Endothelial cell (in vitro differentiated cells): ENCODE measurements around the gene FSD2. TPM values are rescaled to one million over a fixed set of nuclear protein-coding genes. Genes with fewer than 3 reads are reported as not detected.

ENCODE experiments used
- DNase-seq: peaks from one replicate; pipeline ENCODE4 v3.0.0; 2021; ENCODE audit warnings: low spot score
- H3K27ac Mint-ChIP-seq: one replicate; pipeline ENCODE4 v1.8.0; 2021; ENCODE audit warnings: mixed read lengths, inconsistent platforms; ENCODE audit not compliant: unreplicated experiment
- H3K27me3 Mint-ChIP-seq: one replicate; pipeline ENCODE4 v1.8.0; 2021; ENCODE audit warnings: mild to moderate bottlenecking, moderate library complexity, mixed read lengths, inconsistent platforms; ENCODE audit not compliant: unreplicated experiment
- H3K36me3 Mint-ChIP-seq: one replicate; pipeline ENCODE4 v1.8.0; 2021; ENCODE audit warnings: mild to moderate bottlenecking, low read depth, mixed read lengths, inconsistent platforms; ENCODE audit not compliant: unreplicated experiment
- H3K4me1 Mint-ChIP-seq: one replicate; pipeline ENCODE4 v1.8.0; 2021; ENCODE audit warnings: mild to moderate bottlenecking, mixed read lengths, inconsistent platforms; ENCODE audit not compliant: unreplicated experiment
- H3K4me3 Mint-ChIP-seq: one replicate; pipeline ENCODE4 v1.8.0; 2021; ENCODE audit warnings: mild to moderate bottlenecking, mixed read lengths, inconsistent platforms; ENCODE audit not compliant: unreplicated experiment
- H3K9me3 Mint-ChIP-seq: one replicate; pipeline ENCODE4 v1.8.0; 2021; ENCODE audit warnings: mixed read lengths, inconsistent platforms; ENCODE audit not compliant: unreplicated experiment
- CTCF ChIP-seq: fragments of 200-600 bp; sonication (generic); IDR thresholded peaks from one replicate; pipeline ENCODE4 v1.5.0; 2021; ENCODE audit warnings: antibody characterized with exemption; ENCODE audit not compliant: unreplicated experiment
- total RNA-seq: library from RNA; stranded (reverse); fragmentation: NEBNext Ultra II Directional; extraction: Animal tissue kit (Norgen Biotek cat#: 25700); gene quantifications from one replicate; pipeline ENCODE4 v1.2.1, GENCODE V29; 2021; ENCODE audit not compliant: unreplicated experiment

FSD2 gene
- total RNA-seq, 1 donor from 2014 or later: not detected

- no peak for TF ChIP-seq CTCF
- no peak for DNase-seq
- Mint-ChIP-seq H3K27ac (no peak overlapping the region), H3K36me3 (no peaks in the 10 kb centered on the region), H3K9me3 (no peaks in the 10 kb centered on the region), H3K4me3 (no peak overlapping the region), H3K27me3 (no peaks in the 10 kb centered on the region), H3K4me1 (no peaks in the 10 kb centered on the region)
Observed at GRCh38 chr15:82793737-82794136, 12.1 kb downstream of the FSD2 start.

- Mint-ChIP-seq H3K27me3 (no peaks in the 10 kb centered on the region), H3K9me3 (no peaks in the 10 kb centered on the region), H3K36me3 (no peaks in the 10 kb centered on the region), H3K27ac (no peak overlapping the region), H3K4me1 (no peaks in the 10 kb centered on the region), H3K4me3 (no peak overlapping the region)
- TF ChIP-seq CTCF: no peak
- no peak for DNase-seq
Observed at GRCh38 chr15:82792068-82792467, 13.8 kb downstream of the FSD2 start.

GRCh38 chr15:82790321-82790720 is 15.5 kb downstream of the FSD2 start:
- no peak for TF ChIP-seq CTCF
- DNase-seq: no peak
- Mint-ChIP-seq H3K4me1 (no peaks in the 10 kb centered on the region), H3K4me3 (no peak overlapping the region), H3K27me3 (no peaks in the 10 kb centered on the region), H3K27ac (no peak overlapping the region), H3K9me3 (no peaks in the 10 kb centered on the region), H3K36me3 (no peaks in the 10 kb centered on the region)

- H3K36me3 Mint-ChIP-seq: no peaks in the 10 kb centered on the region
- H3K4me1 Mint-ChIP-seq: no peaks in the 10 kb centered on the region
- TF ChIP-seq CTCF: no peak
- no peak overlapping the region for H3K4me3 Mint-ChIP-seq
- H3K27ac Mint-ChIP-seq: no peak overlapping the region
- DNase-seq: no peak
- no peaks in the 10 kb centered on the region for H3K27me3 Mint-ChIP-seq
- no peaks in the 10 kb centered on the region for H3K9me3 Mint-ChIP-seq
Observed at GRCh38 chr15:82789491-82789890, 16.4 kb downstream of the FSD2 start.

- Mint-ChIP-seq H3K27ac (no peak overlapping the region), H3K4me1 (no peaks in the 10 kb centered on the region), H3K36me3 (no peaks in the 10 kb centered on the region), H3K27me3 (no peaks in the 10 kb centered on the region), H3K9me3 (no peaks in the 10 kb centered on the region), H3K4me3 (no peak overlapping the region)
- TF ChIP-seq CTCF: no peak
- DNase-seq: no peak
Observed at GRCh38 chr15:82788496-82788895, 17.4 kb downstream of the FSD2 start.
